HG03060 (cell line): ENCODE data around the gene NPHP4.
"Not testable (repeated sequence)": the region's sequence is repeated elsewhere in the genome, so short reads cannot be mapped to it uniquely, and the experiment has no call there.

ENCODE experiments used
- ATAC-seq: cut with Tn5 transposase; IDR thresholded peaks from one replicate; pipeline ENCODE4 v1.9.1; 2021; ENCODE audit warnings: low read depth, moderate number of reproducible peaks; ENCODE audit not compliant: unreplicated experiment

Gene NPHP4

DNA sequence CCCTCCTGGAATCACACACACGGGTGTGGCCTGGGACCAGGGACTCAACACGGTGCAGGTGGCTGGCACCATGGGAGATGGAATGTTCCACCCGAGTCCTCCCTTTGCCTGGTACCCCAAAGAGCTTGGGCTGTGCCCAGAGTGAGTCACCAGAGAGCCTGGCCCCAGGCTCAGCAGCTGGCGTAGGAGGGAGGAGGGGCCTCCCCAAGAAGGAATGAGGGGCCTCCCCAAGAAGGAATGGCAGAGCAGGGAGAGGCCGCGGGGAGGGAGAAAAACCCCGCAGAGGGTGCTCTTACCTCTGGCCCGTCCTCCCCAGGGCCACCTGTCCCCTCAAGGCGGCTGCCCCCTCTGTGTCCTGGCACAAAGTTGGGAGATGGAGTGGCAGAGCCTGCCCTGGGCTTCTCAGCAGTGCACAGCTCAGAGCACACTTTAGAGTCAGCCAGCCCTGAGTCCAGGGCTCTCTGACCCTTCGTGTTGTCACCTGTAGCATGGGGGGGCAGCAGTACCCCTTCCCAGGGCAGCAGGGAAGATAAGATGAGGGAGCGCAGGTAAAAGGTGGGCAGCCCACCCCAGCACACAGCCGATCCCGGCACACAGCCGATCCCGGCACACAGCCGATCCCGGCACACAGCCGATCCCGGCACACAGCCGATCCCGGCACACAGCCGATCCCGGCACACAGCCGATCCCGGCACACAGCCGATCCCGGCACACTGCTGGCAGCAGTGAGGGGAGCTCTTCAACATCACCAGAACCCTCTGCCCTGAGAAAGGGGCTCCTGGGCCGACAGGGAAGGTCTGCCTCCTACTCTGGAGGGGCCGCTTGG is 33.3 kb upstream of the NPHP4 start:
- ATAC-seq: no peak

DNA sequence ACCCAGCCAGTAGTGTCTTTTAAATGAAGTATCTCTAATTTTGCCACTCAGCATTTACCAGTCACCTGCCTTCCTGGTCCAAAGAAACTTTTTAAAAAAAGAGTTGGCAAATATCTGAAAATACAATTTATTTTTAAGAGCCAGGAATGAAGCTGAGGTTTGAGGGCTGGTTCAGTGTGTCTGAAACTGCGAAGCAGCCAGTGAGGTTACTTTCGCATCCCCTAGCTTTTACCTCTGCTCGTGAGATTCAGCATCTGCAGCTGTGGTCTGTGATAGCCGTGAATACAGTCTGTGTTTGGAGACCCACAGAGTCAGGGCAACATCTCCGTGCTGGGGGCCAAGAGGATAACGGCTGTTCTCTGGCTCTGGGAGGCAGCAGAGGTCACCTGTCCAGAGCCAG is 32.2 kb upstream of the NPHP4 start:
- no peak for ATAC-seq

DNA sequence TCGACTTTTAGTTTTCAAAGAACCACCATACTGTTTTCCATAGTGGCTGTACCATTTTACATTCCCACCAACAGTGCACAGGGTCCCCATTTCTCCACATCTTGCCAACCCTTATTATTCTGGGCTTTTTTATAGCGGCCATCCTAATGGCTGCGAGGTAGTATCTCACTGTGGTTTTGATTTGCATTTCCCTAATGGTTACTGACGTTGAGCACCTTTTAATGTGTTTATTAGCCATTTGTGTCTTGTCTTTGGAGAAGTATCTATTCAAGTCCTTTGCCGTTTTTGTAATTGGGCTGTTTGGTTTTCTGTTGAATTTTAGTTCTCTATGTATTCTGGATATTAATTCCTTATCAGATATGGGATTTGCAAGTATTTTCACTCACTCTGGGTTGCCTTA is 31.1 kb upstream of the NPHP4 start:
- no peak for ATAC-seq

DNA sequence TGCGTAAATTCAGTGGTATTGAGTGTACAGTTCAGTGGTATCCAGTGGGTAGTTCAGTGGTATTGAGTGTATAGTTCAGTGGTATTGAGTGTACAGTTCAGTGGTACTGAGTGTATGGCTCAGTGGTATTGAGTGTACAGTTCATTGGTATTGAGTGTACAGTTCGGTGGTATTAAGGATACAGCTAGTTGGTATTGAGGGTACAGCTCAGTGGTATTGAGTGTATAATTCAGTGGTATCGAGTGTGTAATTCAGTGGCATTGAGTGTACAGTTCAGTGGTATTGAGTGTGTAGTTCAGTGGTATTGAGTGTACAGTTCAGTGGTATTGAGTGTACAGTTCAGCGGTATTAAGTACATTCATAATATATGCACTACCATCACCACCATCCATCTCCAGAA is 30.0 kb upstream of the NPHP4 start:
- no peak for ATAC-seq

- ATAC-seq: no peak
Observed at GRCh38 chr1:6019166-6019845, 27.1 kb upstream of the NPHP4 start.

DNA sequence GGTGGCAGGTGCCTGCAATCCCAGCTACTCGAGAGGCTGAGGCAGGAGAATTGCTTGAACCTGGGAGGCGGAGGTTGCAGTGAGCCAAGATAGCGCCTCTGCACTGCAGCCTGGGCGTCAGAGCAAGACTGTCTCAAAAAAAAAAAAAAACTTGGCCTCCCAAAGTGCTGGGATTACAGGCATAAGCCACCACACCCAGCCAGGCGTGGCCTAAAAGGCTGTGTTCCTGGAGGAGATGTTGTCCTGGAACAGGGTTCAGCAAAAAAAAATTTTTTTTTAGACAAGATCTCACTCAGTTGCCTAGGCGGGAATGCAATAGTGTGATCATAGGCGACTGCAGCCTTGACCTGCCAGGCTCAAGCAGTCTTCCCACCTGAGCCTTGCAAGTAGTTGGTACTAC is 25.4 kb upstream of the NPHP4 start:
- not testable (repeated sequence) for ATAC-seq

- ATAC-seq: no peak
Observed at GRCh38 chr1:6016191-6016865, 24.1 kb upstream of the NPHP4 start.

- no peak for ATAC-seq
Observed at GRCh38 chr1:6014130-6014999, 22.1 kb upstream of the NPHP4 start.

DNA sequence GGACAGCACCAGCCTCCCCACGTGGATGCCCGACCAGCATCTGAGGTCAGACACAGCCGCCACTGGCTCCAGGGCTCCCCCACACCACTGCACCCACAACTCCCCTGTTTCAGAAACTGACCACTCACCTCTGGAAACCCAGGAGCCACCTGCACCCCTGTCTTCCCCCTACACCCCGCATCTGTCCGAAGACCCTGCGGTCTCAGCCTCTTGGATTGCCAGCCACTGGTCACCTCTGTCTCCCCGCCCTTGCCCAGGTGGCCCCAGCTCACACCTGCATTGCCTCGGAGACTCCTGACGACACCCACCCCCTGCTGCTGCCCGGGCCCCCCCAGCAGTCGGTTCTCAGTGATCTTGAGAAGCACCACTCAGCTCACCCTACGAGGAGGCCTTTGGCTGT is 21.3 kb upstream of the NPHP4 start:
- ATAC-seq: no peak

DNA sequence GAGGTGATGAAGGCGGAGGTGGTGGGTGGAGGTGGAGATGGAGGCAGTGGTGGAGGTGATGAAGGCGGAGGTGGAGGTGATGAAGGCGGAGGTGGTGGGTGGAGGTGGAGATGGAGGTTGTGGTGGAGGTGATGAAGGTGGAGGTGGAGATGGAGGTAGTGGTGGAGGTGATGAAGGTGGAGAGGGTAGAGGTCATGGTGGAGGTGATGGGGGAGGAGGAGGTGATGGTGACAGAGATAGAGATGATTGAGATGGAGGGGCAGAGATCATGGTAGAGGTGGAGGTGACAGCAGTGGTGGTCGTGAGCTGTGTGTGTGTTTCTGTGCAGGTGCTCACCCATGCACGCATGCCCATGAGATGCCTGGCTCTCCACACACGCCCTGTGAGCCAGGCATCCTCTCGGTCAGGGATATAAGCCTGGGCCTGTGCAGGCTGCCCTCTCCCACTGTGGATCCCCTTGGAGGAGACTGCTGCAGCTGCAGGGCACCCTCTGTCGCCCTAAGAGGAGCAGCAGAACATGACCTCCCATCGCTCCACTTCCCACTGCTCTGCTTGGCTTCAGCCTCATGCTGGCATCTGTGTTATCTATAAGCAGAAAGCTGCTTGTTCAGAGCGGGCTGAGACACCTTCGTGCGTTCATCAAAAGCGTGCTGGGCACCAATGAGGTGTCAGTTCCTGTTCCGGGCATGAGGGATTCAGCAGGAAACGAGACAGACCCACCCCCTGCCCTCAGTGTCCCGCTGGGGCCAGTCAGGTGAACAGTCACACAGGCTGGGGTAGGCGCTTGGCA is 20.5 kb upstream of the NPHP4 start:
- no peak for ATAC-seq

DNA sequence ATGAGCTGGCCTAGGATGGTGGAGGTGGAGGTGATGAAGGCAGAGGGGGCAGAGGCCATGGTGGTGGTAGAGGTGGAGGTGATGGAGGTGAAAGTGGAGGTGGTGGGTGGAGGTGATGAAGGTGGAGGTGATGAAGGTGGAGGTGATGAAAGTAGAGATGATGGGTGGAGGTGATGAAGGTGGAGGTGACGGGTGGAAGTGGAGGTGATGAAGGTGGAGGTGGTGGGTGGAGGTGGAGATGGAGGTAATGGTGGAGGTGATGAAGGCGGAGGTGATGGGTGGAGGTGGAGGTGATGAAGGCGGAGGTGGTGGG is 19.7 kb upstream of the NPHP4 start:
- ATAC-seq: no peak

DNA sequence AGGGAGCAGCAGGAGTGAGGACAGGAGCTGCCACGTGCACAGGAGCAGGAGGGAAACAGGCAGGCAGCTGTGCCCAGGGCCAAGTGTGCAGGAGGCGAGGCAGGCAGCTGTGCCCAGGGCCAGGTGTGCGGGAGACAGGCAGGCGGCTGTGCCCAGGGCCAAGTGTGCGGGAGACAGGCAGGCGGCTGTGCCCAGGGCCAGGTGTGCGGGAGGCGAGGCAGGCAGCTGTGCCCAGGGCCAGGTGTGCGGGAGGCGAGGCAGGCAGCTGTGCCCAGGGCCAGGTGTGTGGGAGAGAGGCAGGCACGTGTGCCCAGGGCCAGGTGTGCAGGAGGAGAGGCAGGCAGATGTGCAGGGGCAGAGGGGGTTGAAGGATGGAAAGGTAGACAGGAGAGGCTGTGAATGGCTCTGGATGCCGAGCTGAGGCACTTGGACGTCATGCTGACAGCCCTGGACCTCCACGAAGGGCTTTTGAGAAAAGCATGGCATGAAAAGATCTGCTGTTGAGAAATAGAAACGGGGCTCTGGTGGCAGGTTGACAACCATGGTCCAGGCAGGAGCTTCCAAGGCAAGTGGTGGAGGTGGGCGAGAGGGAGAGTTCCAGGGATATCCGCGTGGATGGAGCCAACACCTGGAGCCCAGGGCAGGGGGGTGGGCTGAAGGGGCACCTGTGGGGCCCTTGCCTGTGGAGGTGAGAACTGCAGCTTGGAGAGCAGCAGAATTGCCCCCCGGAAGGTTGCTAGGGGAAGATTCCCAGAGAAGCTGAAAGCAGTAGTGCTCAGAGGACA is 19.1 kb upstream of the NPHP4 start:
- no peak for ATAC-seq

DNA sequence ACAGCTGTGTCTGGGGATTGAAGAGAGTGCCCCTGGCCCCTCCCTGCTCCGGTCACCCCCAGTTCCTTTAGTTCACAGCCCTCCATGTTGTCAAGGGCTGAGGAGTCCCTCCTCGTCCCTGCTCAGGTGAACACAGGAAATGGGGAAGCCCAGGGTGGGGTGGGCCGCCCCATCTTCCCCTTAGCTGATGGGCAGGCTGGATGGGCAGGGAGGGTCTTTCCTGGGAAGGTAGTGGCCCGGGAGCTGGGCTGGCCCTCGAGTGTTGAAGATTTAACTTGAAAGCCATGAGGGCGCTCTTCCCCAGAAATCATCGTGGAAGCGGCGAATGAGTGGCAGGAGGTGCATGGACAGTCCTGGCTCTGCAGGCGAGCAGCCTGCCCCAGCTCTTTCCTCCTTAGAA is 18.3 kb upstream of the NPHP4 start:
- ATAC-seq: no peak

DNA sequence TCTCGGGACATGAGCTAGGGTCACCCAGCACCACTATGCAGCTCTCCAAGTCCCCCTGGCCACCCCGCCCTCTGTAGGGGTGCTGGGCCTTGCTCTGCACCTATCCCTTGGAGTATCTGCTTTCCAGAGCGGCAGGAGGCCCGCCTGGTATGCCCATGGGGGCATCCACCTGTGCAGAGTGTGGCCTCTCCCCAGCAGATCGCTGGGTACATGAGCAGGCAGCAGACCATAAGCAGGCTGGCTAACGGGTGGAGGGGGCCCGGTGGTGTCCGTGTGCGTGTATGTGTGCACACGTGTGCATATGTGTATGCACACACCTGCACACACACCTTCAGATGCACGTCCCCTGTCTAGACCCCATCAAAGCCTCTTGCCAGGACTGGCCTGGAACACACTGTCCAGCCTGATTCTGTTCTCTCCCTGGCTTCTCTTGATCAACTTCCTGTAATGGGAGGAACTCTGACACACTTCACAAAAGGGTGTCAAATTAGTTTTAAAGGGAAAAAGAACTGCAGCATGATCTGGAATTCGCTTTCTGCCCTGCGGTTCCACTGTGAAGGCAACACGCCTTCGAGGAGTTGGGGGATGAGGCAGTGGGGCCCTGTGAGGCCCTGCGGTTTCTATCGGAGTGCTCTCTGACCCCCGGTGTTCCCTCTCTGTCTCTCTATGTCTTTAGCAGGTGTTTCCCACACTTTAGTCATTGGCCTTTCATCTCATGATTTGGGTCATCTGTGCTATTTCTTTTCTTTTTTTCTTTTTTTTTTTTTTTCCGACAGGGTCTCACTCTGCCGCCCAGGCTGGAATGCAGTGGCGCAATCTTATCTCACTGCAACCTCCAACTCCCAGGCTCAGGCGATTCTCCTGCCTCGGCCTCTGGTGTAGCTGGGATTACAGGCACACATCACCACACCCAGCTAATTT is 17.2 kb upstream of the NPHP4 start:
- no peak for ATAC-seq

DNA sequence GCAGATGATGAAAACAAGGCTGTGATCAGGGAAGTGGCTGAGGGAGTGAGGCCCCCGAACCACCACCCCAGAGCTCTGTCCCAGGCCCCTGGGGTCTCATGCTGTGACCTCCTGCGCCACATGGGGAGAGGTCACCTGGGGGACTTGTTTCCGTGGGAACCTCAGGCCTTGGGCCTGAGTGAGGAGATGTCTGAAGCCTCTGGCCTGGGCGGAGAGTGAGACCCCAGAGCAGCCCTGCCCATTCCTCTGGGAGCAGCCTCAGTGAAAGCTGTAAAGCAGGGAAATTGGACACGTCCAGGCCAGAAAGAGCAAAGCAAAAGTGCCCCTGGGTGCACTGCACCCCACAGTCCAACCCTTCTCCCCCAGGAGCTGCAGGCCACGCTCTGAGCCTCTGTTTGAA is 16.5 kb upstream of the NPHP4 start:
- no peak for ATAC-seq

DNA sequence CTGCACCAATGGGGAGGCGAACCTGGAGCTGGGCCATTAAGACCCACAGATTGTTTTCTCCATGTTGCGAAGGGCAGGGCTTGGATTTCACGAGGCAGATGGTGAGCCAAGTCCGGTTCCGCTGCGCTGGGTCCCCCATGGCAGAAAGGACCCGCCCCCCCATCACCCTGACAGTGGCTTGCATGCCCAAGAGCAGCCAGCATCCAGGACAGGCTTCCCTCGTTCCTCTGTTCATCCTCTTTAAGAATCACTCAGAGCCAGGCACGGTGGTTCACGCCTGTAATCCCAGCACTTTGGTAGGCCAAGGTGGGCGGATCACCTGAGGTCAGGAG is 15.8 kb upstream of the NPHP4 start:
- ATAC-seq: no peak

DNA sequence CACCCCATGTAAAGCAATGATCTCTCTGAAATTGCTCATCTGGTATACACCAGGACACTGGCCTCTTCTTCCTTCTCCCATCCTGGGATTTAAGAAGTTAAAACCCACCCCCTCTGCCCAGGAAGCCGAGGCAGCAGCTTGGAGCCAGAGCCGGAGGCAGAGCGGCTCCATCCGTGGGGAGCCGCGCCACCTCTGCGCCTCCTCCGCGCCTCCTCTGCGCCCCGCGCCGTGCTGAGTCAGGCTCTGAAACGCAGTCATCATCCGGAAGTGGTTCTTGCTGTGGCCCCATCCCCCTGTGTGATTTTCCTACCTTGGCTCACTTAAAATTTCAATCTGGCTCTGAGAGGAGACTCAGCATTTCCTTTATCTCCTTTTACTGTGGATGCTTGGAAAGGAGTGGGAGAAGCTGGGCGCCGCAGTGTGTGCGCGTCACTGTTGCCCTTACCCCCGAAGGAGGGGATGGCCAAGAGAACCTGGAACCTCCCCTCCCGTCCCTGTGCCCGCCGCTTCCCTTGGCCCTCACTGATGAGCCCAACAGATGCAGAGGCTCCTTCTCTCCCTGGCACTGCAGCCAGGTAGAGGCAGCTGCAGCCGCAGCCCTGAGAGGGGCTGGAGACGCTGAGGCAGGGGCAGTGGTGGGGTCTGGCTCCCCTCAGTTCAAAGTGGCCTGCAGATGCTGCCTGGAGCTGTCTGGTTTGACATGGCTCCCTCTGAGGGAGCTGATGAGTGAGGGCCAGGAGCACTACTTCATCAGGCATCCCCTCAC is 15.3 kb upstream of the NPHP4 start:
- ATAC-seq: no peak

GRCh38 chr1:6006882-6007281 is 14.7 kb upstream of the NPHP4 start:
- ATAC-seq: no peak
